Activated CD8-positive, alpha-beta T cell treated with anti-CD3 and anti-CD28 coated beads for 36 hours (primary cell): ENCODE measurements around the gene TCP11. TPM values are rescaled to one million over a fixed set of nuclear protein-coding genes. Genes with fewer than 3 reads are reported as not detected.

Experiments used
- ATAC-seq: fragments of 200-7000 bp; cut with Tn5 transposase; one replicate; pipeline ENCODE4 v1.10.0; 2021; ENCODE audit warnings: mild to moderate bottlenecking, moderate library complexity
- CTCF ChIA-PET: fragments of 350-600 bp; sonication (Branson Sonifier 250); formaldehyde crosslinking; loops from one replicate; lab custom pipeline; 2021; ENCODE audit warnings: antibody characterized with exemption; lab: Charles Lee
- POLR2A ChIA-PET: fragments of 350-600 bp; sonication (Branson Sonifier 250); formaldehyde crosslinking; loops from one replicate; lab custom pipeline; 2021; ENCODE audit warnings: antibody characterized with exemption; lab: Charles Lee
- DNase-seq: peaks from one replicate; pipeline ENCODE4 v3.0.0-alpha.2; 2020
- H3K27ac Mint-ChIP-seq: one replicate; pipeline ENCODE4 v1.8.0; 2021; ENCODE audit warnings: mild to moderate bottlenecking, mixed read lengths
- H3K27me3 Mint-ChIP-seq: one replicate; pipeline ENCODE4 v1.8.0; 2021; ENCODE audit warnings: mixed read lengths
- H3K36me3 Mint-ChIP-seq: one replicate; pipeline ENCODE4 v1.8.0; 2021; ENCODE audit warnings: low read depth, mixed read lengths
- H3K4me1 Mint-ChIP-seq: one replicate; pipeline ENCODE4 v1.8.0; 2021; ENCODE audit warnings: low read depth, mixed read lengths
- H3K4me3 Mint-ChIP-seq: one replicate; pipeline ENCODE4 v1.8.0; 2021; ENCODE audit warnings: mild to moderate bottlenecking, moderate library complexity, mixed read lengths
- H3K9me3 Mint-ChIP-seq: one replicate; pipeline ENCODE4 v1.8.0; 2021; ENCODE audit warnings: mixed read lengths
- intact Hi-C: fragments of 100-400 bp; cut with micrococcal nuclease; formaldehyde crosslinking; loops from one replicate; pipeline ENCODE4 v1.10.0; 2022
- total RNA-seq, 2 experiments: library from RNA; stranded (reverse); gene quantifications; one replicate each; pipeline ENCODE4 v1.2.3, GENCODE V29; 2021
- TF ChIP-seq, protein P1 (sequence below): fragments of 200-600 bp; IDR thresholded peaks from one replicate; pipeline ENCODE4 v1.8.0; 2022; ENCODE audit warnings: antibody characterized with exemption, mild to moderate bottlenecking

Gene TCP11
- total RNA-seq, 2 experiments from 2014 or later, result not detected

DNA sequence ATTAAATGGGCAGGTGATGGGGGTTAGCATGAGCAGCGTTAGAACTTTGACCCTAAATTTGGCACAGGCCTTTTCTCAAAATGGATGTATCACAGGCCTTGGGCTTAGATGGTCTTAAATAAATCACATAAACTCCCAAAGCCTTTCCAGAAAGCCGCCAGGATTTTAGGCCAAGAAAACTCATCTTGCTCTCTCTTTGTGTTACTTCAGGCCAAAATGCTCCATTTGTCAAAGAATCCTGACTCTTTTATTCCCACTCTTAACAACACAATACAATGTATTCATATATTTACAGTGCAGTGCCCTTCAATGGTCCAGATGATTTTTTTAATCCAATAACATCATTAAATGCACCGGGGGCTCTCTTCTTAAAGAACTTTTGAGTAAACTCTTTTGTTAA, 5.9 kb upstream of the TCP11 start:
- Mint-ChIP-seq H3K27me3 (peaks cover 3% of the 10 kb centered on the region), H3K4me1 (peaks cover 19% of the 10 kb centered on the region), H3K9me3 (no peaks in the 10 kb centered on the region), H3K27ac (no peak overlapping the region), H3K36me3 (no peaks in the 10 kb centered on the region), H3K4me3 (no peak overlapping the region)
- POLR2A ChIA-PET, result interaction anchor here (1.0 to 1.5 kb wide), 2 partner anchors 30 to 93 kb away, joined by 3 to 5 read pairs; no protein-coding TSS in a partner anchor
- DNase-seq, result no peak
- TF ChIP-seq, protein P1, sequence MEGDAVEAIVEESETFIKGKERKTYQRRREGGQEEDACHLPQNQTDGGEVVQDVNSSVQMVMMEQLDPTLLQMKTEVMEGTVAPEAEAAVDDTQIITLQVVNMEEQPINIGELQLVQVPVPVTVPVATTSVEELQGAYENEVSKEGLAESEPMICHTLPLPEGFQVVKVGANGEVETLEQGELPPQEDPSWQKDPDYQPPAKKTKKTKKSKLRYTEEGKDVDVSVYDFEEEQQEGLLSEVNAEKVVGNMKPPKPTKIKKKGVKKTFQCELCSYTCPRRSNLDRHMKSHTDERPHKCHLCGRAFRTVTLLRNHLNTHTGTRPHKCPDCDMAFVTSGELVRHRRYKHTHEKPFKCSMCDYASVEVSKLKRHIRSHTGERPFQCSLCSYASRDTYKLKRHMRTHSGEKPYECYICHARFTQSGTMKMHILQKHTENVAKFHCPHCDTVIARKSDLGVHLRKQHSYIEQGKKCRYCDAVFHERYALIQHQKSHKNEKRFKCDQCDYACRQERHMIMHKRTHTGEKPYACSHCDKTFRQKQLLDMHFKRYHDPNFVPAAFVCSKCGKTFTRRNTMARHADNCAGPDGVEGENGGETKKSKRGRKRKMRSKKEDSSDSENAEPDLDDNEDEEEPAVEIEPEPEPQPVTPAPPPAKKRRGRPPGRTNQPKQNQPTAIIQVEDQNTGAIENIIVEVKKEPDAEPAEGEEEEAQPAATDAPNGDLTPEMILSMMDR, result no peak
- intact Hi-C loops, result loop anchor here (5.0 kb wide), 1 partner anchor 55 kb away; no protein-coding TSS in a partner anchor
- ATAC-seq, result no peak
- CTCF ChIA-PET, result interaction anchor here (1.1 to 7.5 kb wide), 11 partner anchors 9 to 194 kb away, joined by 3 to 104 read pairs (median 4); no protein-coding TSS in a partner anchor

DNA sequence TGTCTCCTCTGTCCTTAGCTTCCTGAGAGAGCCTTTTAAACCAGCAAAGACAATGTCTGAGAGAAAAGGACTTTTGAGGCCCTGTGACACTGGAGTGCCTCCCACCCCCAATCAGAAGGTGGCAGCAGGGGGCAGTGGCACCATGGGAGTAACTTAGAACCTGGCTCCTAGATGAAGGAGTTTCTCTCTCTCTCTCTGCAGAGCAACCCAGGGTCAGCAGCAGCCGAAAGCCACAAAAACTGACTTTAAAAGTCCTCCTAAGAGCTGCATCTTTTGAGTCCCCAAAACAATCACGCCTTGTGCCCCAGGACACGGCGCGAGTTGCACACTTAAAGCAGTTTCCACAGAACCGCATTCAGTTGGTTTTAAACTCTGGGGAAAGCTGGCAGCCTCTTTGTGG, 5.3 kb upstream of the TCP11 start:
- ChIA-PET POLR2A (interaction anchor here (1.0 to 1.5 kb wide), 3 partner anchors 30 to 94 kb away, joined by 3 to 5 read pairs (median 3); no protein-coding TSS in a partner anchor), CTCF (interaction anchor here (0.9 to 7.5 kb wide), 17 partner anchors 9 to 194 kb away, joined by 3 to 104 read pairs (median 4); no protein-coding TSS in a partner anchor)
- intact Hi-C loops, result loop anchor here (5.0 kb wide), 1 partner anchor 56 kb away; no protein-coding TSS in a partner anchor
- TF ChIP-seq, protein P1, result peak; percentile 59
- Mint-ChIP-seq H3K36me3 (no peaks in the 10 kb centered on the region), H3K4me3 (no peak overlapping the region), H3K27ac (no peak overlapping the region), H3K9me3 (no peaks in the 10 kb centered on the region), H3K27me3 (peaks cover 5% of the 10 kb centered on the region), H3K4me1 (peaks cover 21% of the 10 kb centered on the region)
- DNase-seq (peak; percentile 64), ATAC-seq (peak; percentile 45)

DNA sequence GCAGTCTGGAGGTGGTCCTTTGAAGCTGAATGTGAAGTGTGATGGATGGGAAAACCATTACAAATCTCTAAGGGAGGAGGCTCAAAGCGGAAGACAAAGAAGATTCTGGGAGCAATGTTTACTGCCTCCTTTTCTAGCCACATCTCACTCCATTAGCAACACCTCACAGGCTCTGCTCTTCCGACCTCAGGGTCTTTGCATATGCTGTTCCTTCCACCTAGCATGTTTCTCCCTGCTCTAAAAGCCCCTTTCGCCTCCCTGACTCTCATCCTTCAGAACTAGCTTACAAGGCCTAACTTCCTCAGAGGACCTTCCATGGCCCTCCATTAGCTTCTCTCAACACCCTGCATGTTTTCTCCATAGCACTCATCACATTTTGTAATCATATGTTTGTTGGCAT, 4.6 kb upstream of the TCP11 start:
- DNase-seq (no peak), ATAC-seq (no peak)
- Mint-ChIP-seq H3K27ac (no peak overlapping the region), H3K9me3 (no peaks in the 10 kb centered on the region), H3K4me1 (peaks cover 23% of the 10 kb centered on the region), H3K27me3 (peaks cover 5% of the 10 kb centered on the region), H3K36me3 (no peaks in the 10 kb centered on the region), H3K4me3 (no peak overlapping the region)
- TF ChIP-seq, protein P1, result no peak
- intact Hi-C loops, result loop anchor here (5.0 kb wide), 1 partner anchor 57 kb away; no protein-coding TSS in a partner anchor
- ChIA-PET POLR2A (interaction anchor here (1.0 to 1.5 kb wide), 2 partner anchors 29 to 38 kb away, joined by 3 to 5 read pairs; no protein-coding TSS in a partner anchor), CTCF (interaction anchor here (0.9 to 7.5 kb wide), 16 partner anchors 10 to 193 kb away, joined by 3 to 104 read pairs (median 4); no protein-coding TSS in a partner anchor)

DNA sequence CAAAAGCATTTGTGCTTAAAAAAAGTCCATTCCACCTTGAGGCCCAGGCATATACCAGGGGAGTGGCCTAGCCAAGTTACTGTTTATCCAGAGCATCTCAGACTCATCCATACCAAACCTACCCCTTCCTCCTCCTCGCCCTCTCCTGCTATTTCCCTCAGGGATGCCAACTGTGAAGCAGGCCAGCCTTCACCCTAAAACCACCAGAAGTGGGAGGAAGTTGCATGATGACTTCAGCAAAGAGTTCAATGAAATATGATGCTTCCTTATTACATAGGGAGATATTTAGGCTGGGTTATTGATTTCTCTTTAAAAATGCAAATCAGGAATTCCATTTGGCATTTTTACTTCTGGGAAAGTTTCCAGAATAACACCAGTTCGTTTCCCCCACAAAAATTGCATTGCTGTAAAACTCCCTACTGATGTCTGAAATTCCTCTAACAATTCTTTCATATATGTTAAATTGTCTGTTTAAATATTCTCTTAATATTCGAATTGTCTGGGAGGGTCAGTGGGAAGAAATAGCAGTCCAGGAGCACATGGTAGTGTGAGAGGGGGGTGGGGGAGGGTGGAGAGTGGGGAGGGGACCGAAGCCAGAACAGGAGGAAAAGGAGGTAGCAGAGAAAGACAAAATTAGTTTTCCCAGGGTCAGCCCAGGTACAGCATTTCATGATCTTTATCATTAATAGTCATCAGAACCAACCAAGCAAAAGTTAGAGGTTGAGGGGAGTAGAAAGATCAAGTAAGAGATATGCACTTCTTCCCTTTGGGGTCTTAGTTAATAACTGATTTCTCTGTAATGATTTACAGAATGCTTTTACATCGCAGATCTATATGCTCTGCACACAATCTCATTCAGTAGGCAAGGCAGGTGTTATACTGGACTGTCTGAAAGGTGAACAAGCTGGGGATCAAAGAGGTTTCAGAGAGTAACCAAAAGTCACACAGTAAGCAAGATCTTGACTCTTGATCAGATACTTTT, 1.7 kb upstream of the TCP11 start:
- Mint-ChIP-seq H3K9me3 (no peaks in the 10 kb centered on the region), H3K27ac (no peak overlapping the region), H3K4me1 (peaks cover 17% of the 10 kb centered on the region), H3K27me3 (peaks cover 13% of the 10 kb centered on the region), H3K36me3 (no peaks in the 10 kb centered on the region), H3K4me3 (no peak overlapping the region)
- CTCF ChIA-PET, result interaction anchor here (1.3 to 3.6 kb wide), 2 partner anchors 63 to 64 kb away, joined by 4 to 68 read pairs; no protein-coding TSS in a partner anchor
- intact Hi-C loops, result loop anchor here (5.0 kb wide), 2 partner anchors 99 to 156 kb away; no protein-coding TSS in a partner anchor
- TF ChIP-seq, protein P1, result no peak
- DNase-seq (no peak), ATAC-seq (no peak)
- POLR2A ChIA-PET, result no interaction called here
